ENCODE measurements around the gene SRP19.
A peak's percentile ranks its signal among the peaks of the same experiment; 100 is the strongest.
"Not testable (repeated sequence)": the region's sequence is repeated elsewhere in the genome, so short reads cannot be mapped to it uniquely, and the experiment has no call there.

SRP19 gene

DNA sequence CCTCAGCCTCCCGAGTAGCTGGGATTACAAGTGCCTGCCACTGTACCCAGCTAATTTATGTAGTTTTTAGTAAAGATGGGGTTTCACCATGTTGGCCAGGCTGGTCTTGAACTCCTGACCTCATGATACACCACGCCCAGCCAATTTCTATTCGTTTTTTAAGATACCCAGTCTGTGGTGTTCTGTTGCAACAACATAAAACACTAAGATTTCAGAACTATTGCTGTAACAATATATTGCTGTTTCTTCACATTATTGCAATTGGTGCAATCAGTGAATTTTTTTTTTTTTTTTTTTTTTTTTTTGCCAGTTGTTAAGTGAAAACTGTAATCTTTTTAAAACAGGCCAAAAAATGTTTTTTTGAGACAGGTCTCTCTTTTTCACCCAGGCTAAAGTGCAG lies 9.9 kb downstream of the SRP19 start:
- DNase-seq (ENCODE audit: low read depth): no peak

DNA sequence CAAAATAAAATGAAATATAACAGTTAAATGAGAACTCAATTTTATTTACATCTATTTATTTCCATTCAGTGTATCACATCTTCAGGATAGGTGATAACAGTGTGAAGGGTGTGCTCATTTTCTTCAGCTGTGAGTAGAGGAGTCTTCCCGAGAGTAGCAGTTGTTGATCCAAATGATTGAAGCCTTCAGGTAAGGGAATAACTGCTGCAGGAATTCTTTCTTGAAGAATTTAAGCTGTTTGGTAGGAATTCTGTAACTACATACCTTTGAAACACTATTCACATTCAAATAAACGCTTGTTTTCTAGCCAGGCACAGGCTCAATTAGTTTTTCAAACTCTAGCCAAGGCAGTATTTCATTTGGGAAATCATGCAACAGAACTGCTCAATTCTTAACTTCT lies 15.3 kb downstream of the SRP19 start:
- no peak for DNase-seq (ENCODE audit: low read depth)

DNA sequence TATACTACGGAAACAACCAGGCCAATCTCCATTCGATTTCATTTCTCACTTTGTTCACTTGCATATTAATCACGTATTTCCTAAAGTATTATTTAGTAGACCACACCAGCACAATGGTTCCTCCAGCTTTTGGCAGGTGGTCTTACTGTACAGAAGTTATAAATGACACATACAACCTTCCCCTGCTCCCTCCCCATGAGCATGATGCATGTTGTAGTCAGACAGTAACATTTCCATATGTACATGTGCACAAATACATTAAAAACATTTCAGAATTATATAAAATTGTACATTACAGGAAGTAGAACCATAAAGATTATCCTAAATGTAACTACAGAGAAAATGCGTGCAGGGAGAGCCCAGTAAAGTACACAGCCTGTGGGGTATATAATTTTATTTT lies 17.0 kb downstream of the SRP19 start:
- DNase-seq (ENCODE audit: low read depth): no peak

DNA sequence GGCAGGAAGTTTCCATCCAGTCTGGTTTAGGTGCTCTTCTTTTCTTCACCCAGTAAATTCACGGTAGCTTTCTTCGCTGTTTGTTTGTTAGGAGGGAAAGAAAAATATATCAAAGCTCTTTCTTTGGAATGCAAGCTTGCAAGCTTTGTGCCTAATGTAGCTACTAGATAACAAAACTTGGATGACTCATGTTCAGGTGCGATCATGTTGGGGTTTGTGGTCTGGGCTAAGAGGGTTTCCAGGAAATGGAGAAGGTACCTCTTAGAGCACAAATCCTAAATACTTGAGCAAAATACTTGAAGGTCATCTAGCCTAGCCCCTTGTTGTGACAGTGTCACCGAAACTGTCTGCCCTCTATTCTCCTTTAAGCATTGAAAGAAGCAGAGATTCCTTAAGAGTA lies 17.7 kb downstream of the SRP19 start:
- DNase-seq (ENCODE audit: low read depth): peak; percentile 31

DNA sequence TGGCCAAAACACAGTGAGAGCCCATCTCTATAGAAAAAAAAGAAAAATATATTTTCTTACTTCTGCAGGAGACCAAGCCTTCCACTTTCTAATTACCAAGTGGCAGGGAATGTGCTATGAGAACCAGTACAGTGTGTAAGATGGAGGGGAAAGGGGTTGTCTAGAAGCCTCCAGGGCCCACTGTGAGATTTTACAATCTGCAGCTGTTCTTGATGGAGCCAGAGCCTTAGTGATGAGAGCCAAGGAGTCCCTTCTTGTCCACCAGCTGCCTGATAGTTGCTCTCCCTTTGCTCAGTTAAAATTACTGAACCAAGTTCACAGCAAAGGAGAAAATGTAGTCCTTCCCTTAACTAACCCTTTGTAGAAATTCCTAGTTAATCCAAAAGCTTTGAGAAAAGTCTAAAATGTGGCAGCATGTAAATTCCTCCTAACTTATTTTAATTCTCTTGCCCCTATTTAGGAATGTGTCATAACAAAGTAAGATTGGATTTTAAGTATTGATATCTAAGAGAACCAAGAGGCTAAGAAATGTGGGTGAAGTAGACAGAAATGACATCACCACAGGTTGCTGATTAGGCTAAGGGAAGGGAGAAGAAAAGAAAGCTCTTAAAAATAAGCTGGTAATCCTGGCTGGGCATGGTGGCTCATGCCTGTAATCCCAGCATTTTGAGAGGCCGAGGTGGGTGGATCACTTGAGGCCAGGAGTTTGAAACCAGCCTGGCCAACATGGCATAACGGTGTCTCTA lies 19.3 kb downstream of the SRP19 start:
- DNase-seq (ENCODE audit: low read depth): no peak

DNA sequence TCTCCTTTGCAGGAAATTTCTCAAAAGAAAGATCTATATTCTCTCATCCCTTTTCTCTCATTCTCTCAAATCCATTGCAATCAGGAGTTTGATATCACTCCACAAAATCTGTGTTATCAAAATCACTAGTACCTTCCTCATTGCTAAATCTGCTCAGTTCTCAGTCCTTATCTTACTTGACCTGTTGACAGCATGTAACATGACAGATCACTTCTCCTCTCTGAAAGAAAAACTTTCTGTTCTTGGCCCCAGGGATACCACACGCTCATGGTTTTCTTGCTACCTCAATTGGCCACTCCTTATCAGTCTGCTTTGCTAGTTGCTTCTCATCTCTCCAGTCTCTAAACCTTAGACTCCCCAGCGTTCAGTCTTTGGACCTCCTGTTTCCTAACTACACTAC lies 22.1 kb downstream of the SRP19 start:
- no peak for DNase-seq (ENCODE audit: low read depth)

DNA sequence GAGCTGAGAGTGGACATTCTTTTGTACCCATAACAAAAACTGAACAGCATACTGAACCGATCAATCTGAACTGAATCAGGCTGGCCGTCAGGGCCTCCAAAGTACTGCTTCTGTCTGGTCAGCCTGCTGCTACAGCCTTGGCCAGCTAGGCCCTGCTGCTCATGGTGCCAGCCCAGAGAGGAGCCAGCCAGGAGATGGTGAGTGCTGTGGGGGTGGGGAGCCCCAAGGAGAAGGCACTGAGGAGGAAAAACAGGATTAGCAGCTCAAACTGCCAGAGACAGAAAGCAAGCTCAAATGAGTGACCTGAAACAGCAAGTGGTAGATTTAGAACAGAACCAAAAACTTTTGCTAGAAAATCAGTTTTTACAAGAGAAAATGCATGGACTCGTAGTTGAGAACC lies 23.9 kb downstream of the SRP19 start:
- DNase-seq (ENCODE audit: low read depth): no peak

DNA sequence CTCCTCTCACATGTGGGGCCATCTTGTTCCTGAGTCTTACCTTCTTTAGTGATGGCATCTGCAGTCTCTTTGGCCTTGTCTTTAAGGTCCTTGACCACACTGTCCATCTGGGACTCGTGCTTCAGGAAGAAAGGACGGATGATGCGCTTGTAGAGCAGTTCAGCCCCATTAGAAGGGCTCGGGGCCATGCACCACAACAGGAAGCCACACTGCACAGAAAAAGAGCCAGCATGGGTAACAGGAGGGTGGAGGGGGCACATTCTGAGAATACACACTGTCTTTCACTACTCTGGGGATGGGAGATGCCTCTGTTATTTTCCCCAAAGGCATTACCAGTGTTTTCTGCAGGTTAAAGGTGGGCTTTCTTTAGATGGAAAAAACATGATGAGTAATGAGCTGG lies 25.9 kb downstream of the SRP19 start:
- DNase-seq (ENCODE audit: low read depth): no peak

DNA sequence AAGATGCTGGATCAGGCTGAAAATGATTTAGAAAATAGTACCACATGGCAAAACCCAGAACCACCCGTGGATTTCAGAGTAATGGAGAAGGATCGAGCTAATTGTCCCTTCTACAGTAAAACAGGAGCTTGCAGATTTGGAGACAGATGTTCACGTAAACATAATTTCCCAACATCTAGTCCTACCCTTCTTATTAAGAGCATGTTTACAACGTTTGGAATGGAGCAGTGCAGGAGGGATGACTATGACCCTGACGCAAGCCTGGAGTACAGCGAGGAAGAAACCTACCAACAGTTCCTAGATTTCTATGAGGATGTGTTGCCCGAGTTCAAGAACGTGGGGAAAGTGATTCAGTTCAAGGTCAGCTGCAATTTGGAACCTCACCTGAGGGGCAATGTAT lies 31.0 kb downstream of the SRP19 start:
- not testable (repeated sequence) for DNase-seq (ENCODE audit: low read depth)

DNA sequence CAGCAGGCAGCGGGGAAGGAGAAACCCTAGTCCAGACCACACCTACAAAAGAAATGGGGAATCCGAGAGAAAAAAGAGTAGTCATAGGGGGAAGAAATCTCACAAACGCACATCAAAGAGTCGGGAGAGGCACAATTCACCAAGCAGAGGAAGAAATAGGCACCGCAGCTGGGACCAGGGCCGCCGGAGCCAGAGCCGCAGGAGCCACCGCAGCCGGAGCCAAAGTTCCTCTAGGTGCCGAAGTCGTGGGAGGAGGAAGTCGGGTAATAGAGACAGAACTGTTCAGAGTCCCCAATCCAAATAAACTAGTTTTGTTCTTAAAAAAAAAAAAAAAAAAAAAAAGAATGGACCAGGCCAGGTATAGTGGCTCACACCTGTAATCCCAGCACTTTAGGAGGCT lies 31.7 kb downstream of the SRP19 start:
- no peak for DNase-seq (ENCODE audit: low read depth)

DNA sequence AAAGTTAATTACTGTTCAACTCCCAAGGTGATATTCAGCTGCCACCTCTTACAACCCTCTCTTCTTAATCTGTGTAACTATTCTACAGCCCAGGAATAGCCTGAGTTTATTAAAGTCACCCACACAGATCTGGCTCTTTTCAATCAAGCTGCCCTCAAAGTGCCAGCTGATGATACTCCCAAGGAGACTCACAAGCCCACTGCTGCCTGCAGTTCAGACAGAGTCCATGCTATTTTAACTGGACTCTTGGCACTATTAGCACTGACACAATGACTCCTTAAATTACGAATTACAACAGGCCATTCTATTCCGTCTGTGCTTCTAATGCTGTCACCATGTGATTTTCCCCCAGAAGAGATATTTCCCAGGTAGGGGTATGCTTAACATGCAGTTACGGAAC lies 34.6 kb downstream of the SRP19 start:
- no peak for DNase-seq (ENCODE audit: low read depth)

DNA sequence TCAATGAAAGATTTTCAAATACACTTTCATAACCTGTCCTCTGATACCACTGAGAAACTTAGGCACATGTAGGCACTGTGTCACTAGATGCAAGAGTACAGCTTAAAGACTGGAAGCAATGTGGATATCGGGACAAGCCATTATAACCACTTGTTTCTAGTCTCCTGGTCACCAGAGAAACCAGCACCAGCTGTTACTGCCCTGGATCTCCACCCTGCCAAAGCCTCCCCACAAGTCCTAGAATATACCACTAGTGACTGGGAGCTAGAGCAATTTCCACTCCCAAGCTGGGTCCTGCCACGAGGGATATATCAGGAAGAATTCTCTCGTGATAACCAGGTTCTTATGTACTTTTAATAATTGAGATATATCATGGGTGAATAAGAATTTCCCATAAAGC lies 41.5 kb downstream of the SRP19 start:
- no peak for DNase-seq (ENCODE audit: low read depth)

DNA sequence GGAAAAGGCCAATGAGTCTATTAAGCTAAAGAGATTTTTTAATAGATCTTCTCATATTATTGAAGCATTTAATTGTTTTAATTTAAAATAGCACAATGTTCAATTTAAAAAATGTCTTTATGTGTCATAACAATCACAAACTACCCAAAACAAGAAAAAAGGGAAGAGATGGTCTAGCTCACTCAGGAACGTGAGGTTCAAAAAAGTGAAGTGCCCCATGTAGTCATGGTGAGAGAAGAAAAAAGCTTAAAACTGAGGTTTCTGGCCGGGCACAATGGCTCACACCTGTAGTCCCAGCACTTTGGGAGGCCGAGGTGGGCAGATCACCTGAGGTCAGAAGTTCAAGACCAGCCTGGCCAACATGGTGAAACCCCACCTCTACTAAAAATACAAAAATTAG lies 43.9 kb downstream of the SRP19 start:
- DNase-seq (ENCODE audit: low read depth): not testable (repeated sequence)

DNA sequence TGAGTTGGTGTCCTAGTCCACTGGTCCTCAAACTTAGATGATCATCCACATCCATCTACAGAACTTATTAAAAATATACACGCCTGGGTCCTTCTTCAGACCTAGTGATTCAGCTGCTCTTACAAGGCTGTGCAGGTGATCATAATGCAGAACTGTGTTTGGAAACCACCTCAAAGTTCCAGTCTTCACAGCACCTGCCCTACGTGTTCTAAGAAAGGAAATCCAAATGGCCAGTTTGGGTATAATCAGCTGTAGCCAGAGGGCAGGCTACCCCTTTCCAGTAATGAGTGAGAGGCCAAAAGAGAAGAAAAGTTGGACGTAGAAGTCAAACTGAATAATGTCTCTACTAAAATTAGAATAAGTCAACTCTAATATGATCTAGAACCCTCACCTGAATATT lies 45.5 kb downstream of the SRP19 start:
- DNase-seq (ENCODE audit: low read depth): no peak

DNA sequence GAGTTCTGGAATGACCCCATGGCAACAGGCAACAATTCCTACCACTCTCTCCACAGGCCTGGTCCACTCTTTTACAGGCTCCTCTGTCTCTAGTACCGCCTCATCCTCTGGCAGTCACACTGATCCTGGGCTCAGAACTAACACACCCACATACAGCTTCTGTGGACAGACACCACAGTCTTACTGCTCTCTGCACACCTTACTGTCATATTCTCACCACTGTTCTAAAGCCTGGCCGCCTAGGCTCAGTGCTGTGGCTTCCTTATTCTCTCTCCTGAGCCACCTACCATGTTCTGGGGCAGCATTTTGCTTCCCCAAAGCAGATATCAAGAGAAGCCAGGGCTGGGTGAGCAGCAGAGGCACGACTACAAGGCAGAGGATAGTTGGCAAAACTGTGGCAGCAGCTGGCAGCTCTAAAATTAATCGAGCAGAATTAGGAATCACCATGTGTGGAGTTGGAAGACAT lies 46.1 kb downstream of the SRP19 start:
- no peak for DNase-seq (ENCODE audit: low read depth)

DNA sequence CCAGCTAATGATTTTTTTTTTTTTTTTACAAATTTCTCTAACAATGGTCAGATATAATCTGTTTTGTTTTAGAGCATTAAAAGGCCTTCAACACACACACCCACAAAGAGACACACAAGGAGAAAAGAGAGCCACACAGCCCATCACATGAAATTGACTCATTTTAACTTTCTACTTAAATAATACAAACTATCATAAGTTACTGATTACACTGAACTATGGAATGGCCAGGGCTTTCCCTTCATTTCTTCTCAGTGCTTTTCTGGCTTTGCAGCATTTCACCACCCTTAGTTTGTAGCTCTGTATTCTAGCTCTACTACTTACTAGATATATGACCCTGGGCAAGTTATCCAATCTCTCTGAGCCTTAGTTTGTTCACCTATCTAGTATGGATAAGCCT lies 47.8 kb downstream of the SRP19 start:
- DNase-seq (ENCODE audit: low read depth): no peak

DNA sequence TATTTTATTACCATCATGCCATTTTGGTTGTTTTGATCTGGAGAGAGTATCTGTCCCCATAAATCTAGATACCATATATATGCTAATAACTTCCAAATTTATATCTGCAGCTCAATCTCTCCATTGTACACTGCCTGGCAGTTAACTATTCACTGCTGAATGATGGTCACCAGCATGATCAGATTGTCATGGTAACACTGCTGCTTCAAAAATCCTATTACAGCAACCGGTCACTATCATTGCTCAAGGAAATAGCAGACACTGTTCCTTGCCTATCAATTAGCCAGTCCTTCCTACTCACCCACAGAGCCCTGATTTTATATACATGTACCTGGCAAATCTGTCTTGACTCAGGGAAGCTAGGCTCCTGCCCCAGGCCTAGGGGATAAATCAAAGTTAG lies 49.4 kb downstream of the SRP19 start:
- DNase-seq (ENCODE audit: low read depth): no peak

DNA sequence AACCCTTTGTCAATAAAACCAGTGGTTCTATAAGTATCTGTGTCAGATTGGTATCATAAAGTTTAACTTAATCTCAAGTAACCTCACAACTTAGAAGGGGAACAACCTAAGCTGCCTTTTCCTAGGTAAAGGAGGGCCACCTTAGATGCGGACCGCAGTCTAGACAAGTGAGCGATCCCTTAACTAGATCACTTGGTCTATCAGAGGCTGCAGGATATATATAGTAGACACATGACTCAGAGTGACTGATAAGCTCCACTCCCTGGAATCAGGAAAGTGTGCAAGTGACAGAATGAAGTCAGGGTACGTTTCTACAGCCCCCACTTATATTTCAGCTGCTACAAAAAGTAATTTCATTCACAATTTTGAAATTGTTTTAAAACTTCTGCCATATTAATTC lies 53.5 kb downstream of the SRP19 start:
- DNase-seq (ENCODE audit: low read depth): no peak

DNA sequence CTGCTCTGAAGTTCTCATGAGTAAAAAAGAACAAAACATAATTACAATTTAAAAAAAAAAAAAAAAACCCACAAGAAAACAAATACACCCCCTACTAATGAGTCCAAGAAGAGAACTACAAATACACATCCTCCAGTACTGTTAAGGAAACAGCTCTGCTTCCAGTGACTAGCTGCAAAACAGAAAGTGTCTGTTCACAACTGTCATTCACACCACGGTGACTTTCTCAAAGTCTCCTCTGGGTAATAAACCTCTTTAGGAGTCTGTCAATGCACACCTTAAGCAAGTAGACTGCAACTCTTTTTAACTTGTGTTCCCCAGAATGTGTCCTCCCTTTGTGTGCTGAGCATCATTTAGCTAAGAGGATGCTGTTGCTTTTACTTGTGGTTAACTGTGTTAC lies 54.7 kb downstream of the SRP19 start:
- no peak for DNase-seq (ENCODE audit: low read depth)

DNA sequence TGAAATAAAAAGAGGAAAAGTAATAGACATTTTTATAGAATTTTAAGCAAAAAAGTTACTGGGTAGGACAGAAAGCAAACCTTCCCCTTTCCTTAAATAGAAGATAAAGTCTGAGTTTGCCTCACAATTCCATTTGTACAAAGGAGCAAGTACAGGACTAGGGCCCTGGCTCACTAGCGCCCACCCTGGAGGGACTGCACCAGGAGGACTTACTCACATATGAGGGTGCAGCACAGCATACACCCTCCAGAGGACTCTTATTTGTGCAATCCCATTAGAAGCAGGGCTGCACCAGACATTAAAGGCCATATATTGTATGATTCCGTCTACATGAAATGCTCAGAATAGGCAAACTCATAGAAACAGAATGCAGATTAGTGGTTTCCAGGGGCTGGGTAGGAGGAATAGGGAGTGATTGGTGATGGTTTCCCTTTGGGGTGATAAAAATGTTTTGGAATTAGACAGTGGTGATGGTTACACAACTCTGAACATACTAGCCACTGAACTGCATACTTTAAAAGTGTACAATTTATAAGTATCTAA lies 56.4 kb downstream of the SRP19 start:
- DNase-seq (ENCODE audit: low read depth): no peak

DNA sequence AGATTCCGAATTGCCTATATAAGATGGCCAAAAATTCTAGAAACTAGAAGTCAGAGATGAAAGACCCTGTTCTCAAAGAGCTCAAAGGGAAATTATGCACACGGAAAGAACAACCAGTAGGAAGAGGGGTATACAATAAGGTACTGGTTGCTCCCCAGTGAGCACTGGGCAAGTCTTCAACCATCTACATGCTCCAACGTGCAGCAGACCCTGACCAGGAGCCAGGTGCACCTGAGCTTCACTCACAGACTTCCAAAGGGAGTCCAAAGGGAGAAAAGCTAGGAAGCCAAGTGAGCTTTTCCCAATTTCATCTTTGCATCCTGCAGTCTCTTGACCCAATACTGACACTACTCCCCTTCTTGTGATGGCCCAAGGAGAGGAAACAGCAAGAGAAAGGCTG lies 57.0 kb downstream of the SRP19 start:
- no peak for DNase-seq (ENCODE audit: low read depth)

DNA sequence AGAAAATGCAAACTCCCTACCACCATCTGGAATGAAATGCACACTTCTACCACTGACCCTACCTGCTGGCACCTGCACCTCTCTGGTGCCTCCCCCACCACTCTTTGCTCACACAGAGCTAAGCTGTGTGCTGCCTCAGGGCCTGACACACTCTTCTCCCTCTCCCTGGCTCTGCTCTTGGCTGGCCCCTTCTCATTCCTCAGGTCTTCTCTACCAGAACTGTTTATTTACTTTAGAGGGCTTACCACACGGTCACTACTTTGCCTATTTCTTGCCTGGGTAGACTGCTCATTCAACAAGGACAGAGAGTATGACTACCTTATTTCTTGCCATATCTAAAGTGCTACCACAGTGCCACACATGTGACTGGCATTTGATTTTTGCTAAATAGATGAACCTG lies 57.6 kb downstream of the SRP19 start:
- DNase-seq (ENCODE audit: low read depth): no peak

Measured in activated T-helper 9 cell treated with anti-CD3 and anti-CD28 coated beads, Interleukin-2, amount 50 U/mL, for 16 hours (primary cell).